T-helper 1 cell (primary cell): ENCODE data around the gene CDC14A.

Source experiments
- DNase-seq, 5 donors: peaks; one replicate each; pipeline ENCODE4 v3.0.0-alpha.2; 2012 to 2020

Gene CDC14A

GRCh38 chr1:100499194-100499811 lies 147.0 kb downstream of the CDC14A start:
- DNase-seq: no peak

GRCh38 chr1:100502052-100502792 lies 149.9 kb downstream of the CDC14A start:
- no peak for DNase-seq

DNA sequence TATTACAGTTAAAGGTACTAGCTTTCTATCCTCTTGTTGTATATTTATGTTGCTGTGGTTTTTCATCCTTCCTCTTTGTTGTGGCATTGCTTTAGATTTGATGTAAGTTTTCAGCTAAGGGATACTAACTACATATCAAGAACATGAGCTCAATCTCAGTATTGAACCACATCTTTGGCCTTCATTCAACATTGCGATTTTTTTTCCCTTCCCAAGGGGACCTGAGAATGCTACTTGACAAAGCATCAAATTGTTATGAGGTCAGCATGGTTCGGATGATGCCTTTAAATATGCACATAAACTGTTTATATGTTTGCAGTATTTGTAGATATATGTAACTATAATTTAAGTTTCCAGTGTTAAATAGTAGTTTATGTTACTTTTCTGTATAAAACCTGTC lies 153.9 kb downstream of the CDC14A start:
- no peak for DNase-seq

DNA sequence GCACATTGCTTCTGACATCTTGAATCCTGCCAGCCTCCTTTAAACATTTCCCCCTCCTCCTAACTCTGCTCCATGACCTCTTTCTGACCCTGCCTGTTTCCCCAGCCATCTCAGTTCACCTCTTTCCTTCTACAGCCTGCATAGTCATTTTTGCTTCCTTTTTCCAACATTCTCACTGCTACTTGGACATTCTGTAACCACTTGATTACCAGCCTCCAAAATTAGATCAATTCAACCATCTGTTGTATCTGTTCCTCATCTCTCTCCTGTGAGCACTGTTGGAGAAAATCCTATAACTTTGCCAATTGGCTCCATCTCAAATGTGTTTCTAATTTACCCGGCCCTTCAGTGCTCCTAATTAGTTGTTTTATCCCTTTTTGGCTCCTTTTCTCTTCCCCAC lies 158.1 kb downstream of the CDC14A start:
- no peak for DNase-seq

GRCh38 chr1:100511058-100511457 lies 158.8 kb downstream of the CDC14A start:
- no peak for DNase-seq

DNA sequence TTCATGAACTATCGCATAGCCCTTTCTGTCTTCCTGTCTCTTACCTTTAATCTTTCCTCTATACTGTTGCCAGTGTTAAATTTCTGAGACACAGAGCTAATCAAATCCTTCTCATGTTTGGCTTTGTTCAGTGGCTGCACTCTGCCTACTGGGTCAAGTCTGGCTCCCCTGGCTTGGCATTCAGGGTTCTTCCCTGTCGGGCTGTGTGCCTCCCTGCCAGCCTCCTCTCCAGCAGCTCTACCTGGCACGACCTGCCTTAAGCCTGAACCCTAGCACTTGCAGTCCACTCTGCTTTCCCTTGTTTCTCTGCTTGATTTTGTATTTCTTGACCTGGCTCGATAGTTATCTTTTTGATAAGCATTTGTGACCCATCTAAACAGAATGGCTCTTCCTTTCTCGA lies 159.5 kb downstream of the CDC14A start:
- DNase-seq: no peak

DNA sequence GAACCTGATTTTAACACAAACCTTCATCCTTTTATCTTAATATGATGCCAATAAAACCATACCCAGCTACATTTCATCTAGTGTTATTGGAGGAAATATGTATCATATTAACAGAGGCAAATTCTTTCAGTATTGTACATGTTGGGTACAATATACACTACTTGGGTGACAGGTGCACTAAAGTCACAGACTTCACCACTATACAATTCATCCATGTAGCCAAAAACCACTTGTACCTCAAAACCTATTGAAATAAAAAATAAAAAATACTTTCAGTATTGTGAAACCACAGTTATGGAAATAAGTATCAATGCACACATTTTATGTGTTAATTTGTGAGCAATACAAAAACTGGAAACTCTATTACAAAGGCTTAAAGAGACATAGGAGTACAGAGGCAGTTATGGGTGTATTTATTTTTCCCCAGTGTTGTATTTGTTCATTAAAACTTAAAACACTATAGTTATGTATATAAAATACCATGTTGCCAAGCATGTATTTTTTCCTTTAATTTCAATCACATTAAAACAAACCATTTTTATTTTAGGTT lies 160.6 kb downstream of the CDC14A start:
- no peak for DNase-seq

DNA sequence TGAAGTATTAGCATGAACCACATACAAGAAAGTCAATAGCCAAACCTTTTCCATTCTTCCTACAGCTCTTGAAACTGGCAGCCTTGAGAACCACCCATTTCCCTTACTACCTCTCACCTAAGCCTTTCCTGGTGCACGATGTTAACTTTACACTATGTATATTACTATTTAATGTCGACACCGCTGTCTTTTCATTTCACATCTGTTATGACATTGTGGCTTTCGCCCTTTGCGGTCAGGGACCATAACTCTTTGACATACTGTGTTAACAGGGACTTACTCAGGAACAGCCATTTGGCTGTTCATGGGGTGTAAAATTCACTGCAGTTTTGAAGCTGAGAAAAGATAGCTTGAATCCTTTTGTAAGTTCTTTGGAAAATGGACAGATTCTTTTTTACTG lies 164.6 kb downstream of the CDC14A start:
- DNase-seq: no peak

DNA sequence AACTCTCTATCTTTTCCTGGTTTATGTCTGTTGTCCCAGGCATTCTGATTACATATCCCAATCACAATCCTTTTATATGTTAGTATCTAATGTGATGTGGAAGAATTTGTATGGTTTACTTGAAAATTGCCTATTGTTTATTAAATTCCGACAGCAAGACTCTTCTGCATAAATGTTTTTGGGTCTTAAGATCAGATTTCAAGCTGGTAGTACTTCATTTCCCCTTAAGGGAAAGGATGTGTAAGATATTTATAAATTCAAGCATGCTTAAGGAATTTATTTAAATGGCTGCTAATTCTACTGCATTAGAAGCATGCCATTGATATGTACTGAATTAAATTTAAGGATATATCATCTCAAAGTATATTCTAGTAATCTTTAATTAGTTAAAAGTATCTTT lies 165.2 kb downstream of the CDC14A start:
- no peak for DNase-seq

DNA sequence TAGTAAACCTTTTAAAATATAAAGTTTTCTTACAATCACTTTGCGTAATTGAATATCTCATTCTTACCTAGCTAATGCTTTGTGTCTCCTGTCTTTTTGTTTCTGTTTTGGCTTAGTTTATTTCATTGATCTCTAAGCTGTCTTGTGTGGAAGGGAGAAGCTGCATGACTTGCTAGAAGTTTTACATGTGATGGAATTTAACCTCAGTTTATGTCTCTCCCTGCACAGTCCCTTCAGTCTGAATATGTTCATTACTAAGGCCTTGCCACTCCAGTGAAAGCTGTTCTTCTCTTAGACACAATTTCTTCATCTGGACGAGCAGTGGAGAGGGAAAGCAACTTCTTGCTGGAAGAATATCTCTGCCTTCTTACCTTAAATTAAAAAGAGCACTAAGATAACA lies 165.7 kb downstream of the CDC14A start:
- DNase-seq: no peak

- no peak for DNase-seq
These were observed 170.8 kb downstream of the CDC14A start for GRCh38 chr1:100523038-100523652.

- DNase-seq: no peak
These were observed 172.0 kb downstream of the CDC14A start for GRCh38 chr1:100524355-100524754.

DNA sequence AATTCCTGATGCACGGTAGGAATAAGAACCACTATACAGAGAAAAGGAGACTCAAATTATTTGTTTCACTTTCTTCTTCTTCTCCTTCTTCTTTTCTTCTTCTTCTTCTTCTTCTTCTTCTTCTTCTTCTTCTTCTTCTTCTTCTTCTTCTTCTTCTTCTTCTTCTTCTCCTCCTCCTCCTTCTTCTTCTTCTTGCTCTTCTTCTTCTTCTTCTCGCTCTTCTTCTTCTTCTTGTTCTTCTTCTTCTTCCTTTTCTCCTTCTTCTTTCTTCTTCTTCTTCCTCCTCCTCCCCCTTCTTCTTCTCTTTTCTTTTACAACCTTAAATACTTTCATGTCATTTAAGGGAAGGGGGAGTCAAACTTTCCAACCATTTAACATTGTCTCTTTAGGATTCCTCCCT lies 174.6 kb downstream of the CDC14A start:
- no peak for DNase-seq

GRCh38 chr1:100528871-100529270 lies 176.6 kb downstream of the CDC14A start:
- no peak for DNase-seq

GRCh38 chr1:100530141-100530540 lies 177.8 kb downstream of the CDC14A start:
- DNase-seq: no peak

- DNase-seq: peak in 1 of 5 donors; percentile 64
These were observed 178.7 kb downstream of the CDC14A start for GRCh38 chr1:100530880-100531487.

DNA sequence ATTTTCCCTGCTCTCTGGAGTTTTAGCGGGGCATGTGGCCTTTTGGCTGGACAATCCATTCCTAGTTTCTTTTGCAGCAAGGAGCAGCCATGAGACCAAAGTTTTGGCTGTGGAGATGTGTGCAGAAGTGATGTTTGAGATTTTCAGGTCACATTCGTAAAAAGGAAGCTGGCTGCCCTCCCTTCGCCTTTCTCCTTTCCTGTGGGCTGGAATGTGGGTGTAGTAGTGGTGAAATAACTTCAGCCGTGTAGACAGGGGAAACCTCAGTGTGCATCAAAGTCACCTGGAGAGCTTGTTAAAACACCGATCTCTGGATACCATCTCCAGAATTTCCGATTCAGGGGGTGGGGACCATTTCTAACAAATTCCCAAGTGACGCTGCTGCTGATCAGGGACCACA lies 180.3 kb downstream of the CDC14A start:
- DNase-seq: no peak

DNA sequence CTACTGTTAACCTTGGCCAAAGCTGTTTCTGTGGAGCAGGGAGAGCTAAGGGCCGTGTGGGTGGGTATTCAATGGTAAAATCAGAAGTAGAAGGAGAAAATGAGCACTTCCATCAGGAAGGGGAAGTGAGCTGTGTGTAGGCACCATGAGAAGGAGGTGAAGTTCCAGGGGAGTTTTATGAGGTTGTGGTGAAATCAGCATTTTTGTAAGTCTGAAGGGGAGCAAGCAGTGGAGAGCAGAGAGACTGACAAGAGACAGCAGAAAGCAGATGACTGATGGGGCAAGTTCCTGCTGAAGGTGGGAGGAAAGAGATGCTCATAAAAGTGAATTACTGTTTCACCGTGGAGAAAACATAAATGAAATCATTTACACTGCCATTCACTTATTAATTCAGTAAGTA lies 183.0 kb downstream of the CDC14A start:
- no peak for DNase-seq

DNA sequence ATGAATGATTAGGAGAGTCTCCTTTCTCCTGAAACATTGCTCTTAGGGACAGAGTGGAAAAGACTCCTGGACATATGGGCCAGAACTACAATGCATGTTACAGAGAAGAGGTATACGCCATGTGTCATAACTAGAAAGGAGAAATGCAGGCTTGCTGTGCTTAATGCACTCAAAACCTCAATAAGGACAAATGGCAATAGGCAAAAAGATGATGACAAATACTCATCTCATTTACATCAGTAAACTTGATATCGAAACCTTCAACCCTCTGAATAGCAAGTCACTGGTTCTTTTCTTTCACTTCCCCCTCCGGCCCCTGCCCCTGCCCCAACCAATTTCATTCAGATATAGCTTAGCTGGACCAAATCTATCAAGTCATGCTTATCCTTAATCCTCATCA lies 183.7 kb downstream of the CDC14A start:
- peak in 1 of 5 donors; percentile 16 for DNase-seq

GRCh38 chr1:100538913-100539835 lies 186.9 kb downstream of the CDC14A start:
- peak in 3 of 5 donors; percentile 1 to 25 (median 15) for DNase-seq

- peak in 1 of 5 donors; percentile 10 for DNase-seq
These were observed 187.7 kb downstream of the CDC14A start for GRCh38 chr1:100539836-100540536.

GRCh38 chr1:100542285-100542684 lies 190.0 kb downstream of the CDC14A start:
- DNase-seq: no peak
